ENCODE measurements around the gene POLE2. TPM values are rescaled to one million over a fixed set of nuclear protein-coding genes. Genes with fewer than 3 reads are reported as not detected.
"Not testable (repeated sequence)": the region's sequence is repeated elsewhere in the genome, so short reads cannot be mapped to it uniquely, and the experiment has no call there.

The POLE2 gene
- total RNA-seq, 1 experiment from 2014 or later, result 38.6 TPM

GRCh38 chr14:49619730-49620129 lies 68.3 kb downstream of the POLE2 start:
- Histone ChIP-seq H3K9me2 (replicated peaks; ENCODE audit: low read length) (no peaks in the 10 kb centered on the region), H3K79me2 (ENCODE audit: low read length) (peaks cover 78% of the 10 kb centered on the region), H3K9ac (ENCODE audit: low read length) (peak overlapping the region; percentile 92), H3K9me3 (ENCODE audit: low read length) (no peaks in the 10 kb centered on the region), H3K27me3 (ENCODE audit: low read length) (no peaks in the 10 kb centered on the region), H2AFZ (ENCODE audit: low read length) (no peak overlapping the region), H4K20me1 (ENCODE audit: low read length) (peaks cover 31% of the 10 kb centered on the region), H3F3A (ENCODE audit: low read length, unreplicated experiment) (peaks cover 3% of the 10 kb centered on the region), H3K4me2 (ENCODE audit: low read length) (peak overlapping the region; percentile 96), H3K27ac (ENCODE audit: low read length) (peak overlapping the region; percentile 85), H3K36me3 (ENCODE audit: low read depth, low read length) (peaks cover 18% of the 10 kb centered on the region), H3K4me1 (ENCODE audit: insufficient read depth, low read length) (peaks cover 45% of the 10 kb centered on the region), H3K4me3 (ENCODE audit: low read length) (peak overlapping the region; percentile 92)
- TF ChIP-seq CTCF (conservative IDR thresholded peaks at IDR 0.05; ENCODE audit: low read depth, low read length) (no peak), EZH2 (IDR thresholded peaks at IDR 0.05; ENCODE audit: low read length, unreplicated experiment) (no peak), EZH2phosphoT487 (IDR thresholded peaks at IDR 0.05; ENCODE audit: borderline replicate concordance, low read length) (no peak)
- ATAC-seq (no peak), DNase-seq (no peak)
- BruUV-seq (replicated peaks), result TSS peak; percentile 59
- ChIA-PET POLR2A (ENCODE audit: unreplicated experiment) (interaction anchor here (0.6 to 1.7 kb wide), 13 partner anchors 9 to 1790 kb away, joined by 3 to 18 read pairs (median 5); partner anchors contain the start of genes LRR1, POLE2 and RPS29), CTCF (interaction anchor here (1.7 kb wide), 1 partner anchor 14 kb away, joined by 8 read pairs; no protein-coding TSS in a partner anchor)
- intact Hi-C loops (cut with micrococcal nuclease), result loop anchor here (1.0 to 5.0 kb wide), 3 partner anchors 21 to 73 kb away; partner anchors contain the start of genes KLHDC1, LRR1 and RPS29

GRCh38 chr14:49619273-49619672 lies 68.7 kb downstream of the POLE2 start:
- POLR2A ChIA-PET (ENCODE audit: unreplicated experiment), result interaction anchor here (1.7 kb wide), 1 partner anchor 15 kb away, joined by 18 read pairs; no protein-coding TSS in a partner anchor
- peak overlapping the region; percentile 92 for H3K4me3 ChIP-seq (ENCODE audit: low read length)
- ATAC-seq; H3K27me3 ChIP-seq (ENCODE audit: low read length); BruUV-seq (replicated peaks); H2AFZ ChIP-seq (ENCODE audit: low read length); H3K9me2 ChIP-seq (replicated peaks; ENCODE audit: low read length); H3K9me3 ChIP-seq (ENCODE audit: low read length); DNase-seq; H3K27ac ChIP-seq (ENCODE audit: low read length); CTCF ChIA-PET; H3F3A ChIP-seq (ENCODE audit: low read length, unreplicated experiment); intact Hi-C loops (cut with micrococcal nuclease): not testable (repeated sequence)
- peaks cover 74% of the 10 kb centered on the region for H3K79me2 ChIP-seq (ENCODE audit: low read length)
- H3K4me2 ChIP-seq (ENCODE audit: low read length), result peak overlapping the region; percentile 96
- peak overlapping the region; percentile 92 for H3K9ac ChIP-seq (ENCODE audit: low read length)
- peaks cover 42% of the 10 kb centered on the region for H3K4me1 ChIP-seq (ENCODE audit: insufficient read depth, low read length)
- H3K36me3 ChIP-seq (ENCODE audit: low read depth, low read length), result peaks cover 19% of the 10 kb centered on the region
- H4K20me1 ChIP-seq (ENCODE audit: low read length), result peaks cover 31% of the 10 kb centered on the region

GRCh38 chr14:49617852-49618519 lies 70.0 kb downstream of the POLE2 start:
- DNase-seq, result no peak
- H3K27ac ChIP-seq (ENCODE audit: low read length), result no peak overlapping the region
- BruUV-seq (replicated peaks), result no TSS peak
- peak overlapping the region; percentile 96 for H3K4me2 ChIP-seq (ENCODE audit: low read length)
- intact Hi-C loops (cut with micrococcal nuclease), result no loop called here
- ChIA-PET CTCF (interaction anchor here (1.0 kb wide), 1 partner anchor 156 kb away, joined by 3 read pairs; no protein-coding TSS in a partner anchor), POLR2A (ENCODE audit: unreplicated experiment) (no interaction called here)
- no peak for ATAC-seq
- H3K9ac ChIP-seq (ENCODE audit: low read length), result no peak overlapping the region
- H3K36me3 ChIP-seq (ENCODE audit: low read depth, low read length), result peaks cover 19% of the 10 kb centered on the region
- H3K4me1 ChIP-seq (ENCODE audit: insufficient read depth, low read length), result peaks cover 29% of the 10 kb centered on the region
- no peak overlapping the region for H2AFZ ChIP-seq (ENCODE audit: low read length)
- peaks cover 3% of the 10 kb centered on the region for H3F3A ChIP-seq (ENCODE audit: low read length, unreplicated experiment)
- H3K4me3 ChIP-seq (ENCODE audit: low read length), result 0 out of 2 replicates have a peak overlapping the region, but pooled peaks have one; percentile 92
- TF ChIP-seq EZH2phosphoT487 (IDR thresholded peaks at IDR 0.05; ENCODE audit: borderline replicate concordance, low read length) (no peak), EZH2 (IDR thresholded peaks at IDR 0.05; ENCODE audit: low read length, unreplicated experiment) (no peak), CTCF (conservative IDR thresholded peaks at IDR 0.05; ENCODE audit: low read depth, low read length) (no peak)
- H3K79me2 ChIP-seq (ENCODE audit: low read length), result peaks cover 61% of the 10 kb centered on the region
- peaks cover 31% of the 10 kb centered on the region for H4K20me1 ChIP-seq (ENCODE audit: low read length)
- no peaks in the 10 kb centered on the region for H3K9me3 ChIP-seq (ENCODE audit: low read length)
- no peaks in the 10 kb centered on the region for H3K9me2 ChIP-seq (replicated peaks; ENCODE audit: low read length)
- no peaks in the 10 kb centered on the region for H3K27me3 ChIP-seq (ENCODE audit: low read length)

Data from PC-3 (cell line).